Kidney (tissue), 14 donors: ENCODE data around the gene KIAA0930. TPM values are rescaled to one million over a fixed set of nuclear protein-coding genes. Genes with fewer than 3 reads are reported as not detected.

Source experiments
- DNase-seq, 5 donors: peaks; one replicate each; pipeline ENCODE4 v3.0.0-alpha.2; 2013 to 2020
- FAIRE-seq: peaks from 2 replicates; lab custom pipeline; 2012; peaks lifted over from hg19 to GRCh38; lab: Jason Lieb, UNC
- H3K27ac ChIP-seq, 2 donors: one replicate each; pipeline ENCODE4 v1.7.0; 2013; ENCODE audit warnings: low read depth in 2 of 2, low read length in 2 of 2, inconsistent platforms in 1 of 2
- H3K27me3 ChIP-seq: one replicate; pipeline ENCODE4 v1.7.1; 2013; ENCODE audit warnings: low read length, inconsistent platforms; ENCODE audit not compliant: control insufficient read depth, insufficient read depth
- H3K36me3 ChIP-seq, 3 donors: one replicate each; pipeline versions ENCODE4 v1.7.0 to v1.7.1; 2013; ENCODE audit warnings: low read length in 3 of 3, control low read depth in 1 of 3, inconsistent platforms in 1 of 3; ENCODE audit not compliant: insufficient read depth in 3 of 3, control insufficient read depth in 2 of 3
- H3K4me1 ChIP-seq, 3 donors: one replicate each; pipeline versions ENCODE4 v1.7.0 to v1.7.1; 2013; ENCODE audit warnings: low read length in 3 of 3, inconsistent platforms in 1 of 3, low read depth in 1 of 3; ENCODE audit not compliant: control insufficient read depth in 2 of 3, insufficient read depth in 2 of 3
- H3K4me3 ChIP-seq, 3 donors: one replicate each; pipeline versions ENCODE4 v1.7.0 to v1.8.1; 2013; ENCODE audit warnings: low read length in 3 of 3, control low read depth in 1 of 3, inconsistent platforms in 1 of 3
- H3K9ac ChIP-seq, 3 donors: one replicate each; pipeline versions ENCODE4 v1.7.0 to v1.7.1; 2013; ENCODE audit warnings: low read length in 3 of 3, control low read depth in 1 of 3, inconsistent platforms in 1 of 3
- H3K9me3 ChIP-seq, 3 donors: one replicate each; pipeline versions ENCODE4 v1.7.0 to v1.7.1; 2013; ENCODE audit warnings: low read length in 3 of 3, control low read depth in 1 of 3, inconsistent platforms in 1 of 3; ENCODE audit not compliant: control insufficient read depth in 2 of 3, insufficient read depth in 1 of 3
- intact Hi-C: fragments of 100-400 bp; cut with DNase I; formaldehyde crosslinking; loops from one replicate; pipeline ENCODE4 v1.11.1; 2022
- polyA plus RNA-seq: library from polyadenylated mRNA; stranded (reverse); fragments of 350-450 nt; fragmentation: Illumina TruSeq; extraction: RNeasy Lipid Tissue Mini Kit (QIAGEN cat#74804); gene quantifications from one replicate; pipeline ENCODE4 v1.2.3, GENCODE V29; 2014; ENCODE audit warnings: low read depth, low replicate concordance; ENCODE audit not compliant: insufficient read depth
- total RNA-seq: library from RNA; stranded (reverse); fragmentation: NEBNext Ultra II Directional; extraction: Animal tissue kit (Norgen Biotek cat#: 25700); gene quantifications from one replicate; pipeline ENCODE4 v1.2.1, GENCODE V29; 2021
- TF ChIP-seq, protein P1 (sequence below): IDR thresholded peaks from 3 replicates; pipeline ENCODE4 v1.5.1; 2012; ENCODE audit warnings: mild to moderate bottlenecking, moderate library complexity, borderline replicate concordance; ENCODE audit not compliant: insufficient read depth; ENCODE audit errors: extremely low read depth
- donor health status: control.
- donor health status: control.
- donor health status: control.
- donor health status: control.
- donor health status: control.
- donor health status: DM: yes; HTN: yes; CAD: no.
- donor health status: Normal renal cell carcinoma (clear cell type).

Gene KIAA0930
- total and polyA plus RNA-seq, 2 donors from 2014 or later: 26.4 to 55.4 TPM

DNA sequence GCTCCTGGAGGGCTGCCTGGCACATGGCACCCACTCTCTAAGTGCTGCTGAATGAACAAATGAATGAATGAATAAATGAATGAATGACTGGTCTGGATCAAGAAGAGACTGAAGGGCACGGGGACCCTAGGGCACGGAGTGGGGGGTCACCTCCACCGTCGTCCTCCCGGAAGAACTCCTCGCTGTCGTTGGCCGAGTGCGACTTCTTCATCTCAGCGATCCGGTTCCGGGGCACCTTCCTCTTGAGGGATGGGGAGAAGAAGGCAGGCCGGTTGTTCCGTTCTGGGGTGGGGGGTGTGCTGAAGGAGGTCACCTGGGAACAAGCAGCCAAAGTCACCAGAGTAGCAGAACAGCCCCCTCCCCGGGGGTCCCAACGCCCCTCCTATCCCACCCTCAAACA lies 41.0 kb downstream of the KIAA0930 start:
- H3K36me3 ChIP-seq: peaks cover 0 to 5% (median 4%) of the 10 kb centered on the region in 3 donors
- no peak overlapping the region for H3K4me3 ChIP-seq
- intact Hi-C loops: no loop called here
- H3K4me1 ChIP-seq: no peaks in the 10 kb centered on the region
- H3K9ac ChIP-seq: no peak overlapping the region
- DNase-seq (peak in 1 of 5 donors; percentile 67), FAIRE-seq (no peak)
- no peaks in the 10 kb centered on the region for H3K9me3 ChIP-seq
- no peak overlapping the region for H3K27ac ChIP-seq
- TF ChIP-seq, protein P1, sequence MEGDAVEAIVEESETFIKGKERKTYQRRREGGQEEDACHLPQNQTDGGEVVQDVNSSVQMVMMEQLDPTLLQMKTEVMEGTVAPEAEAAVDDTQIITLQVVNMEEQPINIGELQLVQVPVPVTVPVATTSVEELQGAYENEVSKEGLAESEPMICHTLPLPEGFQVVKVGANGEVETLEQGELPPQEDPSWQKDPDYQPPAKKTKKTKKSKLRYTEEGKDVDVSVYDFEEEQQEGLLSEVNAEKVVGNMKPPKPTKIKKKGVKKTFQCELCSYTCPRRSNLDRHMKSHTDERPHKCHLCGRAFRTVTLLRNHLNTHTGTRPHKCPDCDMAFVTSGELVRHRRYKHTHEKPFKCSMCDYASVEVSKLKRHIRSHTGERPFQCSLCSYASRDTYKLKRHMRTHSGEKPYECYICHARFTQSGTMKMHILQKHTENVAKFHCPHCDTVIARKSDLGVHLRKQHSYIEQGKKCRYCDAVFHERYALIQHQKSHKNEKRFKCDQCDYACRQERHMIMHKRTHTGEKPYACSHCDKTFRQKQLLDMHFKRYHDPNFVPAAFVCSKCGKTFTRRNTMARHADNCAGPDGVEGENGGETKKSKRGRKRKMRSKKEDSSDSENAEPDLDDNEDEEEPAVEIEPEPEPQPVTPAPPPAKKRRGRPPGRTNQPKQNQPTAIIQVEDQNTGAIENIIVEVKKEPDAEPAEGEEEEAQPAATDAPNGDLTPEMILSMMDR: no peak
- H3K27me3 ChIP-seq: no peaks in the 10 kb centered on the region

DNA sequence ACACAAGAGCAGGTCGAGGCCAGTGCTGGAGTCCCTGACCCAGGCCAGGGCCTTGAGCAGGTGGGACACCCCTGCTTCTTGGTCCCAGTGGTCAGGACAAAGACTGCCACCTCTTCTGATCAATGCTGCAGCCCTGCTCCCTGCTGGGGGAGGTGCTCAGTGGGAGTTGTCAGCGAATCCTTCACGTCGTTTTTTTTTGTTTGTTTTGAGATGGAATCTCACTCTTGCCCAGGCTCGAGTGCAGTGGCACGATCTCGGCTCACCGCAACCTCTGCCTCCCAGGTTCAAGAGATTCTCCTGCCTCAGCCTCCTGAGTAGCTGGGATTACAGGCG lies 42.3 kb downstream of the KIAA0930 start:
- H3K27ac ChIP-seq: no peak overlapping the region

GRCh38 chr22:45197606-45198462 lies 42.9 kb downstream of the KIAA0930 start:
- H3K9me3 ChIP-seq: no peaks in the 10 kb centered on the region
- no peaks in the 10 kb centered on the region for H3K27me3 ChIP-seq
- intact Hi-C loops: no loop called here
- no peak overlapping the region for H3K27ac ChIP-seq
- H3K4me3 ChIP-seq: no peak overlapping the region
- TF ChIP-seq, protein P1: no peak
- FAIRE-seq (no peak), DNase-seq (no peak)
- no peak overlapping the region for H3K9ac ChIP-seq
- peaks cover 0 to 5% (median 4%) of the 10 kb centered on the region in 3 donors for H3K36me3 ChIP-seq
- no peaks in the 10 kb centered on the region for H3K4me1 ChIP-seq

More for the DNA sequence above, 42.3 kb downstream of the KIAA0930 start:
- H3K27me3 ChIP-seq: no peaks in the 10 kb centered on the region
- intact Hi-C loops: no loop called here
- no peaks in the 10 kb centered on the region for H3K4me1 ChIP-seq
- H3K36me3 ChIP-seq: peaks cover 0 to 5% (median 4%) of the 10 kb centered on the region in 3 donors
- H3K9ac ChIP-seq: no peak overlapping the region
- no peak for DNase-seq
- no peak overlapping the region for H3K4me3 ChIP-seq
- TF ChIP-seq, protein P1: no peak
- FAIRE-seq: no peak
- no peaks in the 10 kb centered on the region for H3K9me3 ChIP-seq
